Thyroid gland (tissue), 4 donors: ENCODE data around the gene ABCC1. TPM values are rescaled to one million over a fixed set of nuclear protein-coding genes. Genes with fewer than 3 reads are reported as not detected.
A peak's percentile ranks its signal among the peaks of the same experiment; 100 is the strongest.

ENCODE experiments used
- DNase-seq, 2 donors: peaks; one replicate each; pipeline ENCODE4 v3.0.0-alpha.2; 2019
- H3K27ac ChIP-seq, 3 donors: fragments of 200-600 bp; sonication (generic); 1 replicate in 2 of 3; 2 replicates in 1 of 3; pipeline ENCODE4 v1.5.1; 2016 to 2019; ENCODE audit warnings: mild to moderate bottlenecking in 1 of 3, moderate library complexity in 1 of 3
- H3K27me3 ChIP-seq: fragments of 200-600 bp; sonication (generic); one replicate; pipeline ENCODE4 v1.5.1; 2019
- H3K36me3 ChIP-seq, 2 donors: fragments of 200-600 bp; sonication (generic); one replicate each; pipeline ENCODE4 v1.5.1; 2016 to 2019
- H3K4me1 ChIP-seq, 2 donors: fragments of 200-600 bp; sonication (generic); one replicate each; pipeline ENCODE4 v1.5.1; 2017 to 2019
- H3K4me3 ChIP-seq, 3 donors: fragments of 200-600 bp; sonication (generic); replicated peaks in 1 of 3; 1 replicate in 2 of 3; 2 replicates in 1 of 3; pipeline ENCODE4 v1.5.1; 2016; ENCODE audit warnings: mild to moderate bottlenecking in 1 of 3
- H3K9me3 ChIP-seq: fragments of 200-600 bp; sonication (generic); one replicate; pipeline ENCODE4 v1.5.1; 2017
- CTCF ChIP-seq, 6 experiments: fragments of 200-600 bp in 3 of 6; fragments of 450-650 bp in 3 of 6; sonication (generic) in 3 of 6; IDR thresholded peaks; one replicate each; pipeline ENCODE4 v1.5.1; 2016 to 2019; ENCODE audit warnings: antibody characterized with exemption in 6 of 6, mild to moderate bottlenecking in 2 of 6, inconsistent platforms in 1 of 6, moderate library complexity in 1 of 6
- POLR2A ChIP-seq, 2 donors: fragments of 450-650 bp; IDR thresholded peaks; one replicate each; pipeline ENCODE4 v1.6.1; 2017; ENCODE audit warnings: antibody characterized with exemption in 2 of 2, mild to moderate bottlenecking in 2 of 2, moderate library complexity in 1 of 2
- WGBS, 2 donors: methylation state at CpG; one replicate each; pipeline ENCODE4 v1.1.5; 2017; 5-methylcytosine and 5-hydroxymethylcytosine counted together
- intact Hi-C: fragments of 100-400 bp; cut with DNase I; formaldehyde crosslinking; loops from one replicate; pipeline ENCODE4 v1.15.1; 2023
- total RNA-seq, 4 donors: library from RNA; depleted of rRNA; stranded (reverse); fragments of >200 nt; gene quantifications; one replicate each; pipeline ENCODE4 v1.2.3, GENCODE V29; 2016

The ABCC1 gene
- total RNA-seq: 10 to 100 TPM; 42.7 to 76.7 (median 70.1) TPM

- Histone ChIP-seq H3K27me3 (no peaks in the 10 kb centered on the region), H3K36me3 (no peaks in the 10 kb centered on the region), H3K4me3 (peak within 1 kb of the TSS; percentile 78 to 99 (median 86)), H3K9me3 (no peaks in the 10 kb centered on the region), H3K4me1 (peaks cover 14 to 22% of the 10 kb centered on the region in 2 donors), H3K27ac (peak within 1 kb of the TSS; percentile 83 to 96 (median 87))
- 1% methylated on average over 14 to 16 of the region's 112 CpGs for WGBS, 2 donors
- intact Hi-C loops: loop anchor here (10.0 kb wide), 1 partner anchor 55 kb away; no protein-coding TSS in a partner anchor
- no peak for TF ChIP-seq CTCF (IDR thresholded peaks at IDR 0.05)
- peak; percentile 9 to 44 for TF ChIP-seq POLR2A (IDR thresholded peaks at IDR 0.05)
- peak; percentile 50 to 54 for DNase-seq
These were observed at the start of gene ABCC1 for GRCh38 chr16:15949210-15950160. ABCC1 (plus strand) TSS chr16:15949616; CDS start chr16:15949752, 136 bp downstream.

GRCh38 chr16:15900357-15900756 is 49.1 kb upstream of the ABCC1 start:
- peaks cover 6 to 7% of the 10 kb centered on the region in 2 donors for H3K4me1 ChIP-seq

GRCh38 chr16:15900901-15901500 is 48.4 kb upstream of the ABCC1 start:
- TF ChIP-seq POLR2A (IDR thresholded peaks at IDR 0.05) (no peak), CTCF (IDR thresholded peaks at IDR 0.05) (no peak)
- H3K4me3 ChIP-seq: no peak overlapping the region
- no peak for DNase-seq
- 82 to 86% methylated on average over 6 of the region's 6 CpGs for WGBS, 2 donors
- H3K4me1 ChIP-seq: peaks cover 6 to 7% of the 10 kb centered on the region in 2 donors
- H3K27ac ChIP-seq: no peak overlapping the region
- intact Hi-C loops: no loop called here
- no peaks in the 10 kb centered on the region for H3K36me3 ChIP-seq
- no peaks in the 10 kb centered on the region for H3K9me3 ChIP-seq
- no peaks in the 10 kb centered on the region for H3K27me3 ChIP-seq

More at GRCh38 chr16:15900357-15900756, 49.1 kb upstream of the ABCC1 start:
- no peaks in the 10 kb centered on the region for H3K9me3 ChIP-seq
- DNase-seq: no peak
- H3K27ac ChIP-seq: no peak overlapping the region
- H3K4me3 ChIP-seq: no peak overlapping the region
- H3K36me3 ChIP-seq: no peaks in the 10 kb centered on the region
- 95 to 98% methylated on average over 3 of the region's 3 CpGs for WGBS, 2 donors
- intact Hi-C loops: no loop called here
- H3K27me3 ChIP-seq: no peaks in the 10 kb centered on the region
- no peak for TF ChIP-seq CTCF (IDR thresholded peaks at IDR 0.05)
- TF ChIP-seq POLR2A (IDR thresholded peaks at IDR 0.05): no peak

GRCh38 chr16:15903960-15904359 is 45.5 kb upstream of the ABCC1 start:
- intact Hi-C loops: no loop called here
- TF ChIP-seq CTCF (IDR thresholded peaks at IDR 0.05) (no peak), POLR2A (IDR thresholded peaks at IDR 0.05) (no peak)

More at GRCh38 chr16:15903960-15904359, 45.5 kb upstream of the ABCC1 start:
- Histone ChIP-seq H3K4me3 (no peak overlapping the region), H3K27ac (no peak overlapping the region), H3K36me3 (no peaks in the 10 kb centered on the region), H3K27me3 (no peaks in the 10 kb centered on the region), H3K9me3 (no peaks in the 10 kb centered on the region), H3K4me1 (peaks cover 7 to 9% of the 10 kb centered on the region in 2 donors)
- 97 to 98% methylated on average over 5 of the region's 5 CpGs for WGBS, 2 donors
- DNase-seq: no peak
